ENCODE data around the gene MFRP.
"Not testable (repeated sequence)": the region's sequence is repeated elsewhere in the genome, so short reads cannot be mapped to it uniquely, and the experiment has no call there.

Gene MFRP

GRCh38 chr11:119346605-119347004, at the start of gene MFRP:
TSS of gene MFRP (minus strand) at chr11:119346705. CDS start at chr11:119346513, 192 bp downstream.
- DNase-seq (ENCODE audit: low spot score), result no peak

GRCh38 chr11:119391275-119391674, 44.8 kb upstream of the MFRP start:
- no peak for DNase-seq (ENCODE audit: low spot score)

- no peak for DNase-seq (ENCODE audit: low spot score)
These were observed 43.2 kb upstream of the MFRP start for GRCh38 chr11:119389611-119390254.

- no peak for DNase-seq (ENCODE audit: low spot score)
These were observed 41.6 kb upstream of the MFRP start for GRCh38 chr11:119388103-119388502.

- no peak for DNase-seq (ENCODE audit: low spot score)
These were observed 37.8 kb upstream of the MFRP start for GRCh38 chr11:119384332-119384731.

GRCh38 chr11:119382513-119382912, 36.0 kb upstream of the MFRP start:
- DNase-seq (ENCODE audit: low spot score), result not testable (repeated sequence)

GRCh38 chr11:119382101-119382500, 35.6 kb upstream of the MFRP start:
- DNase-seq (ENCODE audit: low spot score), result no peak

GRCh38 chr11:119381181-119381988, 34.9 kb upstream of the MFRP start, which contains the start of gene USP2:
TSS of gene USP2 (minus strand) at chr11:119381690. CDS start at chr11:119373480, 8,210 bp downstream.
- DNase-seq (ENCODE audit: low spot score), result peak; percentile 97

- no peak for DNase-seq (ENCODE audit: low spot score)
These were observed 34.3 kb upstream of the MFRP start for GRCh38 chr11:119380827-119381180.

GRCh38 chr11:119380160-119380826, 33.8 kb upstream of the MFRP start:
- DNase-seq (ENCODE audit: low spot score), result no peak

GRCh38 chr11:119378851-119379465, 32.5 kb upstream of the MFRP start:
- no peak for DNase-seq (ENCODE audit: low spot score)

- no peak for DNase-seq (ENCODE audit: low spot score)
These were observed 31.6 kb upstream of the MFRP start for GRCh38 chr11:119377961-119378667.

- DNase-seq (ENCODE audit: low spot score), result peak; percentile 49
These were observed 30.8 kb upstream of the MFRP start for GRCh38 chr11:119377112-119377901.

- no peak for DNase-seq (ENCODE audit: low spot score)
These were observed 29.8 kb upstream of the MFRP start for GRCh38 chr11:119376197-119376847.

- DNase-seq (ENCODE audit: low spot score), result peak; percentile 44
These were observed 29.1 kb upstream of the MFRP start for GRCh38 chr11:119375337-119376196.

- DNase-seq (ENCODE audit: low spot score), result no peak
These were observed 28.3 kb upstream of the MFRP start for GRCh38 chr11:119374632-119375336.

- DNase-seq (ENCODE audit: low spot score), result peak; percentile 75
These were observed 27.6 kb upstream of the MFRP start for GRCh38 chr11:119373921-119374631.

Data from kidney tubule cell (primary cell).